Adipocyte (in vitro differentiated cells): Measurements from ENCODE around the gene GALE.

Experiments used
- DNase-seq: peaks from one replicate; pipeline ENCODE4 v3.0.0-alpha.2; 2015; ENCODE audit warnings: low read depth
- H3K27me3 ChIP-seq: replicated peaks from 2 replicates; pipeline ENCODE4 v1.7.0; 2013; ENCODE audit warnings: mild to moderate bottlenecking, low read length, moderate library complexity; ENCODE audit not compliant: control insufficient read depth, insufficient read depth
- H3K36me3 ChIP-seq: 2 replicates; pipeline ENCODE4 v1.7.0; 2013; ENCODE audit warnings: low read length, mild to moderate bottlenecking, moderate library complexity; ENCODE audit not compliant: control insufficient read depth, insufficient read depth, severe bottlenecking
- H3K4me1 ChIP-seq: 2 replicates; pipeline ENCODE4 v1.7.0; 2013; ENCODE audit warnings: mild to moderate bottlenecking, low read length, moderate library complexity; ENCODE audit not compliant: control insufficient read depth, insufficient read depth
- H3K4me3 ChIP-seq: 2 replicates; pipeline ENCODE4 v1.7.0; 2013; ENCODE audit warnings: mild to moderate bottlenecking, low read length, moderate library complexity
- H3K9ac ChIP-seq: 2 replicates; pipeline ENCODE4 v1.7.0; 2013; ENCODE audit warnings: mild to moderate bottlenecking, low read length, moderate library complexity
- H3K9me3 ChIP-seq: 2 replicates; pipeline ENCODE4 v1.7.0; 2013; ENCODE audit warnings: mild to moderate bottlenecking, low read length, moderate library complexity; ENCODE audit not compliant: control insufficient read depth

GALE gene

DNA sequence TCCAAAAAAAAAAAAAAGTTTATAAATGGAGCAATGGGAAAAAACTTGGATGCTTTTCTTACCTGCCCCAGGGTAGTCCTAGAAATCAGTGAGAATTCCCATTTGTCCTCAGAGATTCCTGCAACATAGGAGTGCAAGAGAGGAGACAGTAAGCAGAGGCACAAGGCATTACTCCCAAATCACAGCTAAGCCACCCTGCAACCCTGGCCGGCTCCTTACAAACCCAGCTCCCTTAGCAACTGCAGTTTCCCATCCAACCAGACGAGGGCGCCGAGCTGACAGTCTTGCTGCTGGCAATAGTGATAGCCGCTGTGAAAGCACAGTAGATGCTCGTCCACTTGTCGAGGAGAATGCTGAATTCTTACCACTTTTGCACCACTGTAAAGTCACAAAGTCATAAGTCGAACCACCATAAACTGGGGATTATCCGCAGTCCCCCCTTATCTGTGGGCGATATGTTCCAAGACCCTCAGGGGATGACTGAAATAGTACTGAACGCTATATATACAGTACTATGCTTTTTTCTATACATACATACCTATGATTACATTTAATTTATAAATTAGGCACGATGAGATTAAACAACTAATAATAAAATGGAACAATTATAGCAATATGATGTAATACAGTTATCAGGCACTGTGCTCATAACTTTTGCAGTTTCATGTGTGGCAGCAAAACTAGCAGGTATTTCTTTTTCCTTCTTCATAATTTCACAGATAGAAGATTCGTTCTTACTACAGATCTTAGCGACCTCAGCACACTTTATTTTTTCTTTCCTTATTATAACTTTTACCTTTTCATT is 28.3 kb downstream of the GALE start:
- DNase-seq: peak; percentile 94
- no peaks in the 10 kb centered on the region for H3K9me3 ChIP-seq
- peaks cover 2% of the 10 kb centered on the region for H3K4me1 ChIP-seq
- H3K4me3 ChIP-seq: no peak overlapping the region
- H3K9ac ChIP-seq: no peak overlapping the region
- H3K27me3 ChIP-seq: no peaks in the 10 kb centered on the region
- peaks cover 13% of the 10 kb centered on the region for H3K36me3 ChIP-seq

- no peak for DNase-seq
- Histone ChIP-seq H3K9me3 (no peaks in the 10 kb centered on the region), H3K4me1 (no peaks in the 10 kb centered on the region), H3K36me3 (peaks cover 33% of the 10 kb centered on the region), H3K4me3 (no peak overlapping the region), H3K9ac (no peak overlapping the region), H3K27me3 (no peaks in the 10 kb centered on the region)
These were observed 31.8 kb downstream of the GALE start for GRCh38 chr1:23768733-23769132.

GRCh38 chr1:23763041-23763577 is 37.4 kb downstream of the GALE start:
- Histone ChIP-seq H3K4me1 (peaks cover 14% of the 10 kb centered on the region), H3K27me3 (no peaks in the 10 kb centered on the region), H3K9ac (no peak overlapping the region), H3K36me3 (peaks cover 78% of the 10 kb centered on the region), H3K4me3 (no peak overlapping the region), H3K9me3 (no peaks in the 10 kb centered on the region)
- peak; percentile 58 for DNase-seq

DNA sequence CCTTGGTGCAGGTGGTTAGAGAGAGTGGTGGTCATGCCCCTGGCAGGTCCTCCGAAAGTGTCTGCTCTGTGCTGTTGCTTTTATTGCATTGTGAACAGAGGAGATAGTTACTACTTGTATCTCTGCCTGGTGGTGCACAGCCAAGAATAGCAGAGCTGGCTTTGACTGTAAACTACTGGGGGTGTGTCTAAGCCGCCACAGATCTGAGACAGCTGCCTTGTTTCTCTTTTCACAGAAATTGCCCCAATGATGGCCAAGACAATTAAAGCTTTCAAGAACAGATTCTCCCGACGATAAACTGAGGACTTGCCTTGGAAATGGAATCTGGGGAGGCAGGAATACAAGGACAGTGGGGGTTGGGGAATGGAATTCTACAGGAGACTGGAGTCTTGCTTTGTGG is 41.3 kb downstream of the GALE start:
- peak overlapping the region; percentile 32 for H3K9ac ChIP-seq
- H3K4me1 ChIP-seq: peaks cover 23% of the 10 kb centered on the region
- no peaks in the 10 kb centered on the region for H3K9me3 ChIP-seq
- no peak overlapping the region for H3K4me3 ChIP-seq
- H3K36me3 ChIP-seq: peaks cover 95% of the 10 kb centered on the region
- peak; percentile 30 for DNase-seq
- H3K27me3 ChIP-seq: no peaks in the 10 kb centered on the region

DNA sequence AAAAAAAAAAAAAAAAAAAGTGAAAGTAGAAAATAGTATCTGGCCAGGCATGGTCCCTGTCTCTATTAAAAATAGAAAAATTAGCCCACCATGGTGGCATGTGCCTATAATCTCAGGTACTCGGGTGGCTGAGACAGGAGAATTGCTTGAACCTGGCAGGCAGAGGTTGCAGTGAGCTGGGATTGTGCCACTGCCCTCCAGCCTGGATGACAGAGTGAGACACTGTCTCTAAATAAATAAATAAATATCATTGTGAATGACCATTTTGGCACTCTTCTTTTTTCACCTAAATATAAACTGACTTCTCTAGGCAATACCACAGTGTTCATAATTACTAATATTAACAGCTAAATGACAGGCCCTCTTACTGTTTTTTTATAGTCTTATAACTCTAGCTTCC is 42.7 kb downstream of the GALE start:
- H3K9me3 ChIP-seq: no peaks in the 10 kb centered on the region
- H3K4me3 ChIP-seq: no peak overlapping the region
- peaks cover 23% of the 10 kb centered on the region for H3K4me1 ChIP-seq
- peaks cover 96% of the 10 kb centered on the region for H3K36me3 ChIP-seq
- DNase-seq: no peak
- H3K9ac ChIP-seq: no peak overlapping the region
- no peaks in the 10 kb centered on the region for H3K27me3 ChIP-seq

DNA sequence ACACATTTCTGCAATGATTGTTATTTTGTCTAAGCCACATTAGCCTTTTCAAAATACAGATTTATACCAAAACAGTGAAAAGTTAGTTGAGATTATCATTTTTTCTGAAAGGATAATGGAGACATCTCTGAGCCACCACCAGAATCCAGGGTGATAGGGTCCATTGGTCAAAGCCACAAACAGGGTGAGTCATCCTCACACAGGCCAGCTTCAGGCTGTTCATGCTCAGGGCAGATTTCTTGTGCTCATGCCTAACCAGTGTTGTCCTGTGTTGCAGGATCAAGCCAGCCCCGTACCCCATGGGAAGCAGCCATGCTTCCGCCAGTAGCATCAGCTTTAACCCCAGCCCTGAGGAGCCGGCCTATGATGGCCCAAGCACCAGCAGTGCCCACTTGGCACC is 43.9 kb downstream of the GALE start:
- H3K36me3 ChIP-seq: peaks cover 98% of the 10 kb centered on the region
- H3K9me3 ChIP-seq: no peaks in the 10 kb centered on the region
- H3K4me3 ChIP-seq: no peak overlapping the region
- peak; percentile 31 for DNase-seq
- H3K9ac ChIP-seq: no peak overlapping the region
- peaks cover 23% of the 10 kb centered on the region for H3K4me1 ChIP-seq
- no peaks in the 10 kb centered on the region for H3K27me3 ChIP-seq

DNA sequence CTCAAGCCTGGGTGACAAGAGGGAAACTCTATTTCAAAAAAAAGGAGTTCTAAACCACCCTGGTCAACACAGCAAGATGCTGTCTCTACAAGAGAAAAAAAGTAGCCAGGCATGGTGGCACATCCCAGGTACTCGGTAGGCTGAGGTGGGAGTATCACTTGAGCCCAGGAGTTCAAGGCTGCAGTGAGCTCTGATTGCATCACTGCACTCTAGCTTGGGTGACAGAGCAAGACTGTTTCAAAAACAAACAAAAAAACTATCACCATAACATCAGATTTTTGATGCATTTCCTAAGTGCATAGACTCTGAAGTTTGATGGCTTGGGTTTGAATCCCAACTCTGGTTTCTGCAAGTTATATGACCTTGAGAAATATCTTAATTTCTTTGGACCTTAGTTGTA is 47.6 kb downstream of the GALE start:
- Histone ChIP-seq H3K4me3 (no peak overlapping the region), H3K4me1 (peaks cover 29% of the 10 kb centered on the region), H3K36me3 (peaks cover 88% of the 10 kb centered on the region), H3K9me3 (no peaks in the 10 kb centered on the region), H3K9ac (no peak overlapping the region), H3K27me3 (no peaks in the 10 kb centered on the region)
- DNase-seq: no peak

DNA sequence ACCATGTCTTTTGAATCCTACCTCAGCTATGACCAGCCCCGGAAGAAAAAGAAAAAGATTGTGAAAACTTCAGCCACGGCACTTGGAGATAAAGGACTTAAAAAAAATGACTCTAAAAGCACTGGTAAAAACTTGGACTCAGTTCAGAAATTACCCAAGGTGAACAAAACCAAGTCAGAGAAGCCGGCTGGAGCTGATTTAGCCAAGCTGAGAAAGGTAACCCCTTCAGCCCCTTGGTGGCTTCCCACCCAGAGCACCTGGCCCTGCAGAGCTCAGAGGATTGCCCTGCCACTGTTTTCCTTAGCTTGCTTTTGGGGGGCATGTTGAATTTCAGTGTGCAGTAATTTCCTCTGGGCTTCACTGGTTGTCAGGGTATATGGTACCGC is 48.7 kb downstream of the GALE start:
- Histone ChIP-seq H3K9ac (no peak overlapping the region), H3K27me3 (no peaks in the 10 kb centered on the region), H3K4me1 (peaks cover 33% of the 10 kb centered on the region), H3K4me3 (no peak overlapping the region), H3K9me3 (no peaks in the 10 kb centered on the region), H3K36me3 (peaks cover 82% of the 10 kb centered on the region)
- no peak for DNase-seq

DNA sequence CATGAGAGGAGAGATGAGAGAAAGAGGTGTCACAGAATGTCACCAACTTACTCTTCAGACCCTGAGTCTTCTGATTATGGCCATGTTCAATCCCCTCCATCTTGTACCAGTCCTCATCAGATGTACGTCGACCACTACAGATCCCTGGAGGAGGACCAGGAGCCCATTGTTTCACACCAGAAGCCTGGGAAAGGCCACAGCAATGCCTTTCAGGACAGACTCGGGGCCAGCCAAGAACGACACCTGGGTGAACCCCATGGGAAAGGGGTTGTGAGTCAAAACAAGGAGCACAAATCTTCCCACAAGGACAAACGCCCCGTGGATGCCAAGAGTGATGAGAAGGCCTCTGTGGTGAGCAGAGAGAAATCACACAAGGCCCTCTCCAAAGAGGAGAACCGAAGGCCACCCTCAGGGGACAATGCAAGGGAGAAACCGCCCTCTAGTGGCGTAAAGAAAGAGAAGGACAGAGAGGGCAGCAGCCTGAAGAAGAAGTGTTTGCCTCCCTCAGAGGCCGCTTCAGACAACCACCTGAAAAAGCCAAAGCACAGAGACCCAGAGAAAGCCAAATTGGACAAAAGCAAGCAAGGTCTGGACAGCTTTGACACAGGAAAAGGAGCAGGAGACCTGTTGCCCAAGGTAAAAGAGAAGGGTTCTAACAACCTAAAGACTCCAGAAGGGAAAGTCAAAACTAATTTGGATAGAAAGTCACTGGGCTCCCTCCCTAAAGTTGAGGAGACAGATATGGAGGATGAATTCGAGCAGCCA is 49.3 kb downstream of the GALE start:
- Histone ChIP-seq H3K36me3 (peaks cover 81% of the 10 kb centered on the region), H3K4me1 (peaks cover 31% of the 10 kb centered on the region), H3K9me3 (no peaks in the 10 kb centered on the region), H3K27me3 (no peaks in the 10 kb centered on the region), H3K9ac (no peak overlapping the region), H3K4me3 (no peak overlapping the region)
- peak; percentile 63 for DNase-seq

DNA sequence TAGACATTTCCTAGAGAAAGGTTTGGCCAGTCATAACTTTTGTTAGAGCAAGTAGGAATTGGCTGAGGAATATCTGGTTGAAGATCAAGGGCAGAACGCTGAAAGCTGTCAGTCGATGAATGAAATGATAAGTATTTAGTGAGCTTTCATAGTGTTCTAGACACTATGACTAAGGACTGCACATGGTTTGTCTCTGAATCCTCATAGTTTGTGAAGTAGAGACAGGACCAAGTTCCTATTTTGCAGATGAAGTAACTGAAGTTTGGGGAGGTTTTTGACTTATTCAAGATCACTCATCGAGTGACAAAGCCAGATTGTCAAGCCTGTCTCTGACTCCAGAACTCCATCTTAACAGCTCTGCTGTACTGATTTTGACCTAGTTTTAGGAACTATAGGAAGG is 52.5 kb downstream of the GALE start:
- H3K27me3 ChIP-seq: no peaks in the 10 kb centered on the region
- H3K4me3 ChIP-seq: no peak overlapping the region
- no peaks in the 10 kb centered on the region for H3K9me3 ChIP-seq
- peaks cover 45% of the 10 kb centered on the region for H3K4me1 ChIP-seq
- peaks cover 49% of the 10 kb centered on the region for H3K36me3 ChIP-seq
- no peak overlapping the region for H3K9ac ChIP-seq
- DNase-seq: peak; percentile 16
